Measurements from ENCODE around the gene PAX7.

Gene PAX7

DNA sequence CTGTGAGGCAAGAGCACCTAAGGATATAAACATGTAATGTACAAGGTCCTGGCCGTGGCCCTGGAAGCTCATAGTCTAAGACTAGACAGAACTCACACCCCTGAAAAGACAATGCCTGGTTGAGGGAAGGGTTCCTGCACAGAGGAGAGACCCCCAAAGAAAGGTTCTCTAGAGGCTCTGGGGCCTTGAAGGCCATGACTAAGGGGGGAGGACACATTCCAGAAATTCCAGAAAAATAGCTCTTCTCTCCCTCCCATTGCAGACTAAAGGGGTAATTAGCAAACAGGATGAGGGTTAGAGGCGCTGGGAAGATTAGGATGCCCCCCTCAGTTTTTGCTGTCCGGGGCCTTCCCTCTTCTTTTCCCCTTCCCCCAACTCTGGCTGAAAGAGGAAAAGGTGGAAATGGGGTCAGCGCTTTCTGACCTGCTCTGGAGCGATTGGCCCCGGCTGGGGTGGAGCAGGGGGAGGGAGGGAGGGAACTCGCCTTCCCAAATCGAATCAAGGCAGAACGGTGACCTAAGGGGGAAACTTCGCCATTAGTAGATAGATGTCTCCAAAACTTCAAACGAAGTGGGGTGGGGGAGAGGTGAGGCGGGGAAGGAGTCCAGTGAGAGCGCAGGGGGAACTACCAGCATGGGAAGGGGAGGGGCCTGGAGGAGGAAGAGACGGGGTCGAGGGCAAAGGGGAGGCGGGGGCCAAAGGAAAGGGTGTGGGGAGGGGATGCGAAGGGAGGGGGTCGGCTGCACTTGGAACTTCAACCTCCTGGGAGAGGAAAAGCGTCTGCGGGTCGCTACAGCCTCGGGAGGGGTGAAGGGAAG is 11.8 kb downstream of the PAX7 start:
- DNase-seq: no peak

DNA sequence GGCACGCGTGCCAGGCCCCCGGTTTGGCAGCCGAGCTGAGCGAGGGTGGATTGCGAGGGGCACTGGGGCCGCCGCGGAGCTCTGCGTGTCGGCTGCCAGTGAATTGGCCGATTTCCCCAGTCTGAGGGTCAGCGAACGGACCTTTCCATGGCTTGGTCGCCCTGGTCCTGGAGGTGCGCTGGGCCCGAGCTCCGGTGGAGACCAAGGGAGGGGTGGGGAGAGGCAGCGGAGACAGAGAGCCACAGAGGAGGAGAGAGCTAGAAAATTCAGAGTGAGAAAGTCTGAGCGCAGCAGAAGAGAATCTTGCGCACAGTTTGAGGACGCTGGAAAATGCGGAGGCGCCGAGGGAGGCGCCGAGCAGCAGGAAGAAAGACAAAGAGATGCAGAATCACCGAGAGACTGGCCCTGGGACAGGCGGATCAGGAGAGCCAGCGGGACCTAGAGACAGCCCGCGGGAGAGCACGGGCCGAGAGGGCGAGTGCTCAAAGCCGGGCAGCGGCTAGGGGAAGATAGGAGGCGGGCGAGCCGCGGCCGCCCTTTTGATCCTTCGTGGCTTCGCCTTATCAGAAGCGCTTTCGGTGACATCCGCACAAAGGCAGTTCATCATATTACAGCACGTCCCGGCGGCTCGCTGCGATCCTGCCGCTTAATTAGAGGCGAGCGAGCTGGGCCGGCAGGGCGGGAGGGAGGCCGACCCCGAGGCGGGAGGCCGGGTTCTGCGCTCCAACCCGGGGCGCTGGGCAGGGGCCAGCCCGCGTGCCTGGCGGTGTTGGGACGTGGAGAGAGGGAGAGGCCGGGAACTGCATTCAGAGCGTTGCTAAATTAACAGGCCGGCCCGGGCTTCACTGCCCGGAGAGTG is 12.7 kb downstream of the PAX7 start:
- DNase-seq: no peak

DNA sequence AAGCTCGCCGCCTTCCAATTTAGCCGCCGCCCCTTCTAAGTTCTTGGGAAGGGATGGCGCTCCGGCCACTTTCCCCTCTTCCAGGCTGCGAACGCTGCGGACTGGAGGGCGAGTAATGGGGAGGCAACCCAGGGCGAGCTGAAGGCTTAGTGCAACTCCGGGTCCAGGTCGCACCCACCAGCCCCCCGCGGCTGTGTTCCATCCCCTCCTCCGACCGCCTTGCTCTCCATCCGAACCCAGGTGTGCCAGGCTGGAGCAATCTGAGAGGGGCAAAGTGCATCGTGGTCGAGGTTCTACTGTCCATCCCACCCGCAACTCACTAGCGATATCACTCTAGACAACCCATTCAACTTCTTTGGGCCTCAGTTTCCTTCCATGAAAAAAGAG is 13.4 kb downstream of the PAX7 start:
- DNase-seq: no peak

DNA sequence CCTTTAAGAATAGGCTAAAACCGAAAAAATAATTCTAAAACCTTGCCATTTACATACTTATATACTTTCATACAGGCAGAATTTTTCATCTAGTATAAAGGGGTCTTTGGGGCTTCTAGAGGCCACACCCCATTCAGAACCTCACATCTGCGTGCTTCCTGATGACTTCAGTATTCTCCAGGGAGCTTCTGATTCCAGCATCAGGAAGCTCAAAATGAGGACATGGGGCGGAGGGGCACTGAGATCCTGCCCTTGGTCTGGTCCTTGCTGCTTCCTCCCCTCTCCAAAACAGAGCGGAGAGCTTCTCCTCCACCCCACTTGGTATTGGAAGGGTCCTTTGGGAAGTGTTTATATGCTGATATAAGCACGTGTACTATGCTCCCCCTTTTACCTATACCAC is 13.8 kb downstream of the PAX7 start:
- DNase-seq: no peak

DNA sequence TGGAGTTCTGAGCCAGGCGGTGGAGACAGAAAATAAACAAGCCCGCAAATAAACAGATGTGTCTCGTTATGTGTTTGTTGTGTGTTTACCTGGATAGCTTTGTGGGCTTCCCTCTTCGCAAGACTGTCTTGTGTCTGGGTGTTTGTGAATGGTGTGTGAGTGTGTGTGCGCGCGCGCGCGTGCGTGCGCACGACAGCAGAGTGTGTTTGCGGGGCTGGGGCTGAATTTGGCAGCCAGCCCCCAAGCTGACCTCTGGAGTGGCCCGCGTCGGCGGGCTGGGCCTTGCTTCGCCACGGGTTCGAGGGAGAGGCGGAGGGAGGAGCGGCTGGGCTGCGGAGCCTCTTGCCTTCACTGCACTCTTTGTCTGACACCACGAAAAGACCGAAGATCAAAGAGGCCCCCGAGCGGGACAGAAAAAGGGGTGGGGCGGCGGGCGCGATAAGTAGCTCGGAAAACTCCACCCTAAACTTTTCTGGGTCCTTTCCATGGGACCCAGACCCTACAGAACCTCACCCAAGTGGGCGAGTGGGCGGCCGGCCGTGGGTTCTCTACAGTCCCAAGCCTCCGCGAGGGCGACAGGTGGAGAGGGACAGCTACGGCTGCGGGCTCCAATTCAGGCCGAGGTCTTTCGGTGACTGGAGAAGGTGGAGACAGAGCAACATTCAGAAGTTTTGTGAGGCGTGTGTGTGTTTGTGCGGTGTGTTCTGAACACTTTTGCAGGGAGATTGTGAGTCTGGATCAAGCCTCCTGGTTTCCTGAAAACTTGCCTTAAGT is 14.5 kb downstream of the PAX7 start:
- no peak for DNase-seq

DNA sequence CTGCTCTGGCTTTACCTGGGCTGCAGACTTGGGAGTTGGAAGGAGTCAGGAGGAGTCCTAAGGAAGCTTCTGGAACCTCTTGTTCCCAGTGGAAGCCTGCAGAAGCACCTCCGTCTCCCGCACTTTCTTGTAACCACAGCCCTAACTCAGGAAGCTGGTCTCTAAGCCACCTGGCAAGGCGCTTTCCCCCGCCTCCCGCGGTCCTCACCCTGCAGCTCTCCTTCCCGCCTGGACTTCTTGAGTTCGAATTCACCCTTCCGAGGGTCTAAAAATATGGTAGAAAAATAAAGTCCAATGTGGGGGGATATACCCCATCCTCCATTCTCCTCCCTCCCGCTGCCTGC is 15.1 kb downstream of the PAX7 start:
- no peak for DNase-seq

DNA sequence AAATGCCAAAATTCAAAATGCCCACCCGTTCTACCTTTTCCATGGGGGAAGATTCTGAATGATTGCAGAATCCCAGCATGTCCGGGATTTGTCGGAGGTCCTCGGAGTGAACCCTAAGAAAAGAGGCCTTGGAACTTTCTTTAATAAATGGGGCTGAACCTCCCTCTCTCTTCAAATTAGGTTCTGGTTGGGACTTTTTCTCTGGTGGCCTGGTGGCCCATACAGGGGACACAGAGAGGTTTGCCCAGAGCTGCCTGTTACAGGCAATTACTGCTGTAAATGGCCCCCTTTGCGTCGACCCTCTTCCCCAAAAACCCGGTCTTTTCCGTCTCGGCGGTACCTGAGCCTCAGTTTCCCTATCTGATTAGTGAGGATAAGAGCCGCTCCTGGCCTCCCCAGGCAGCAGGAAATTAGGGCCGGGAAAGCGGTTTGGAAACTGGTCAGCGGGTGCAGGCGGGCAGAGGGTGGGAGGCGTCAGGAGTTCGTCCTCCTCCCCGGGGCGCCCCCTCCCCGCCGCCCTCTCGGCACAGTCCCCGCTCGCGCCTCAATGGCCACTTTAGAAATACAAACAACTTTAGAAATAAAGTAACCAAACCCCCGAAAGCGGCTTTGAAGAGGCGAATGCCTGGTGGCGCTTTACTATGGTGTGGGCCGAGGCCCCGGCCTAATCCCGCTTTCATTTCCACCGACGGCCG is 15.6 kb downstream of the PAX7 start:
- DNase-seq: no peak

DNA sequence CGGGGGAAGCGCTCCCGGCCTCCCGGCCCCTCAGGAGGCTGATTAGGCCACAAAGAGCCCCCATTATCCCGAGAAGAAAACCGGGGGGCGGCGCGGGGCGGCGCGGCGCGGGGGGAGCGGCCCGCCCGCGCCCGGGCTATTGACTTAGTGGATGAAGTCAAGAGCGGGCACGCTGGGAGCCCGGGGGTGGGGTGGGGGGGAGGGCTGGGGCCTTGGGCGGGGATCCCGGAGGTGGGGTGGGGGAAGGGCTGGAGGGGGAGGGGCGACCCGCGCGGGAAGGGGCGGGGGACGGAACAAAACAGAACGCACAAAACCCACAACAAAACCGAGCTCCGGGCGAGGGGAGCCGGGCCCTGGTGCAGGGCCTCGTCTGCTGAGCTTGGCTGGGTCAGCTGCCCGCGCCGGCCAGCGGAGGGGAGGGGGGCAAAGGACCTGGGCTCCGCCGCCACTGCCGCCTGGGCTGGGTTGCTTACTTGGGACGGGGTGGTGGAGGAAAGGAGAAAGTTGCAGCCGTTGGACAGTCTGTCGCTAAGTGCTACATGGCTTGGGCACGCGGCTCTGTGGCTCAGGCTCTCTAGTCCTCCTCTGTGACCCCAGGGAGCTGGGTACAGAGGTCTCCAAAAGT is 16.3 kb downstream of the PAX7 start:
- no peak for DNase-seq

DNA sequence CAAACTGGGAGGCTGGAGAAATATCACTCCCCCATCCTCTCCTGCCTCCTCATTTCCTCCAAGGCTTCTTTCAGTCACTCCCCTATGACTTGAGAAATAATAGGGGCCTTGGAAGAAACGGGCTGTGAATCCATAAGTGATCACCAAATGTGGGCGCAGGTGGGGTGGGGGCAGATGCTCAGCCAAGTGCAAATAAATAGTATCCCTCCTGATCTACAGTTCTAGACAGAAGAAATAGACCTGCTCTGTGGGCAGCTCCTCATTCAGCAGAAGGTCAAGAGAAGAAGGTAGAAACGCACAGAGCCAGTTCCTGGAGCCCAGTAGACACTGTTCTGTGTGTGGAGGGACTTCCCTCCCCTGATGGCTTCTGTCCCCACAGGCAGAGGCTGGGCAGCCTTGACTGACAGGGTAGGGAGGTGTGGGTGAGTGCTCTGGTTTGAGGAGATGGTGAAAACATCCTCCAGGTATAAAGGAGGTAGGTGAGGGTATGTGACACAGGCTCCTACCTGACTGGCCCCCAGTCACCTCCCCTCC is 17.1 kb downstream of the PAX7 start:
- DNase-seq: no peak

DNA sequence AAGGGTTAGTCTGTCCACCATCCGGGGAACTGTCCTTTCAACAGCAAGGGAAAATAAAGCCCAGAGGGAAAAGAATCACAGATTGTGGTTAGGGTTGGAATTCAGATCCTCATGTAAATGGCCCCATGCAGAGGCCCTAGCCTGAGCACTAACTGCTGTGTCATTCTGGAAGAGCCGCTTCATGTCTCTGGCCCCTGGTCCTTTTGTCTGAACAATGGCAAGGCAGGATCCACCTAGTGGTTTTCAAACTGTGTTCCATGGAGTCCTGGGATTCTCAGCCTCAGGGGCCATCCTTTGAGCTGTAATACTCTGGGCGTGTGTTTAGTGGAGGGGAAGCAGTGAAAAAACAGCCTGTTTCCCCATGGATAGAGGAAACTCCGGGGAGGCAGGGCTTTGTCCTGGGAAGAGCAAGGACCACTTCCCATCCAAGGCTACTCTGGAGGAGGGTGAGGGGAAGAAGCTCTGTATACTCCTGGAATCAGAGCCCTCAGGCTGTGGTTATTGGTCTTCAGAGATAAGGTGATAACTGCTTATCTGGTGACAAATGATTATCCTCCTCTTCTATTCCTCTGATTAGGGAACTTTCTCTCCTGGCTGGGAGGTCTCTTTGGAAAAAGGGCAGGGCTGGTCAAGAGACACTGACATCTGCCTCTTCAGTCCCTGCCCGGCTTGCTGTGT is 19.2 kb downstream of the PAX7 start:
- DNase-seq: no peak

DNA sequence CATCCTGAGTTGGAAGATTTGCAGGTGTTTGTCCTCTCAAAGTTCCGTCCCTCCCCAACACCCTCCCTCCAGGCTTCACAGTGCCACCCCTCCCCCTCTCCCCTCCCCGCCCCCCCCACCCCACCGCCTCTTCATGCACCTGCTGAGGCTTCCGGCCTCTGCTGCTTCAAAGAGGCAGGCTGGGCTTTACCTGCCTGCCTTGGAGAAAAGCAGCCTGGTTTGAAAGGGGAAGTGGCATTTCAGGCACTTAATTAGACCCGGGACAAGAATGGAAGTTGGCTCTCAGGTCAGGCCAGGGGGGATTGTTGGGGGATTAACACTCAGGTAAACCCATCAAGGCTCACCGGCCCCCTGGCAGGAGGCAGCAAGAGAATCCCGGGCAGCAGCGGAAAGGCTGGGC is 21.1 kb downstream of the PAX7 start:
- DNase-seq: no peak

DNA sequence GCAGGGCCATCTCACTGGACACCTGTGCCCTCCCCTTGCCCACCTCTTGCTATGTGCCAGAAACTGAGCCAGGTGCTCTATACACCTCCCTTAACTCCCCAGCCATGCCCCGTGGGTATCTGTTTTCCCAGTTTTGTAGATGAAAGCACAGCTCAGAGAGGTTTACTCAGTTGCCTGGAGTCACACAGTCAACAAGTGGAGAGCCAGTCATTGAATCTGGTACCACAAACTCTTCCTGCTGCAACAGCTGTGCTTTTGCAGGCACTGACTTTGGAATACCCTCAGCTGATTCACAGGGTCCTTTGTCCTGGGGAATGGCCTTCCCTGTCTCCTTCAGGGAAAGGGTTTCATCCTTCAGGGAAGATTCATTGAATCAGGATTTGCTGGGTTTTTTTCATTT is 22.1 kb downstream of the PAX7 start:
- DNase-seq: no peak

DNA sequence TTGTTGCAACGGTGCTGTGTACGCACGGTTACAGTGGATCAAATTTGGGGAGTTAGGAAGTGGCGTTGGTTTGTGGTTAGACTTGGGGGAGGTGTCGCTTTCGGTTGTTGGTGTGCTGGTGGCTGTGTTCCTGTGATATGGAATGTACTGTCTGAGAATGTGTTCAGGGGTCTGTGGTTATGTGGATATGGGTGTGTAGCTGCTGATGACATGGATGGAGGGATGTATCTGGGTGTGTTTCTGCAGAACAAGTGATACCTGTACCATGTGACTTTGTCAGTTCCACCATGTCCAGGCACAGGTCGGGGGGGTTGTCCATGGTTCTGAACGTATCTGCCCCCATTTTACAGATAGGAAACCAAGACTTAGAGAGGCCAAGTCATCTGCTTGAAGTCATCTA is 22.7 kb downstream of the PAX7 start:
- no peak for DNase-seq

DNA sequence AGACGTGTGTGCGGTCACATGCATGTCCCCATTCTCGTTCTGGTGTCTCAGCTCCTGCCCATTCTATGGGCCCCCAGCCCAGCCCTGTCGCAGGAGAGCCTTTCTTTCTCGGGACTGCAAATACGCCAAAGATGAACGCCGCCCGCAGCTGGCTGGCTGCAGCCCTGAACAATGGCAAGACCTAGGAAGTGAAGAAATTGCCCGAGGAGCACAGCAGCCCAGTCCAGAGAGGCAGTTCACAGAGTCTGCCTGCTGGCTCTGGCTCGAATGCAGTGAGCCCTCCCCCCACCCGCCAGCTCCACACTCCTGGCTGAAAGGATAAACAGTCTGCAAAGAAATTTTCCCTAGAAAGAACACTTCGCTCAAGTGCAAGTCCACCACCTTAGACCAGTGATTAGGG is 23.3 kb downstream of the PAX7 start:
- no peak for DNase-seq

DNA sequence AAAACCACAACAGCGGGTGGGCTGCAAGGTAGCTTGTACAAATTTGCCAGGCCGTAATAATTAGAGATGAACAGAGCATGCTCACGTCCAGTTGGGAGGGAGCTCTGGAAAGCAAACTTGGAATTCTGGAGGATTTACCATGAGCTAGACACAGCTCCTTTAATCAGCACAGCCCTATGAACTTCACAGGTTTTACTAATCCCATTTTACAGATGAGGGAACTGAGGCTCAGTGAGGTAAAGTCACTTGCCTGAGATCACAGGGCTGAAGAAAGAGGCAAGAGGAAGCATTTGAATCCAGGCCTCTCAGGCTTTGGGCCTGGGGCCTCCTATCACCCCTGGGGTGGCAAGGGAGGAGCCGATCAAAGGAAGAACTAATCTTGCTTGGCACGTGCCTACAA is 24.0 kb downstream of the PAX7 start:
- DNase-seq: no peak

DNA sequence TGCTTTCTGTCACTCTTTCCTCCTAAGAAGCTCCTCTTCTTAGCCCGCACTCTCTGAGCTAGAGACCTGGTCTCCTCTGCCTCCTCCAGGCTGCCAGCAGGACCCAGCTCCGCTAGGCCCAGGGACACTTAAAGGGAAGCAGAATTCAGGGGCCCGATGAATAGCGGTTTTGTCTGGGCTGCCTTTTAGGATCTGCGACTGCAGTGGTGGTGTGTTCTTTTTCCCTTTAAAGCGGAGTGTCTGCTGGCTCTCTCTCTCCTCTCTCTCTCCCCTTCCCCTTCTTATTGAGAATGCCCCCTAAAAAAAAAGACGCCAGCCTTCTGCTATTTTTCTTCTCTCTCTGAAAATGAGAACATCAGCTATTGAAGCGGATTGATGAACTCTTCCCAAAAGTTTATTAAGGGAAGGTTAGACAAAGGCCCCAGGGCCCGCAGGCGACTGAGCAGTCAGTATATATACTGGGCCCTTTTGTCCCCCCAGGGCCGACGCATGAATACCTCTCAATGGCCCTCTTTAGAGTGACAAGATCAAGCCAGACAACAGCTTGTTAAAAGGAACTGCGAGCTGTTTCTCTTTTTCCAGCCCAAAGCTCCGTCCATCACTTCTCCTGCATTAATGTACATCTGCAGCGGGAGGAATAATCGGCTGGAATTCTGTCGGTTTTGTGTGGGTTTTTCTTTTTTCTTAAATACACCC is 27.0 kb downstream of the PAX7 start:
- no peak for DNase-seq

DNA sequence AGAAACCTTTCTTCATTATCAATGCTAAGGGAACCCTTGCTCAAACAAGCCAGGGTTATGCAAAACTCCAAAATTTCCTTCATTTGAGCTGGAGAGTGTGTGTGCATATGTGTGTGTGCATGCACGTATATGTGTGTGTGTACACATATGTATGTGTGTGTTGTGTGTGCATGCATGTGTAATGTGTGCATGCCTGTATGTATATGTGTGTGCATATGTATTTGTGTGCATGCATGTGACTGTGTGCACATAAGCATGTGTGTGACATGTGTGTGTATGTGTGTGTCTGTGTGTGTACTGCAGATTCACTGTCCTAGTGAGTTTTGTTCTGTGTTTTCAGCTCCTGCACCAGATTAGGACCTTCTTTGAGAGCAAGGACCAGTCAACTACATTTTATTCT is 28.2 kb downstream of the PAX7 start:
- no peak for DNase-seq

DNA sequence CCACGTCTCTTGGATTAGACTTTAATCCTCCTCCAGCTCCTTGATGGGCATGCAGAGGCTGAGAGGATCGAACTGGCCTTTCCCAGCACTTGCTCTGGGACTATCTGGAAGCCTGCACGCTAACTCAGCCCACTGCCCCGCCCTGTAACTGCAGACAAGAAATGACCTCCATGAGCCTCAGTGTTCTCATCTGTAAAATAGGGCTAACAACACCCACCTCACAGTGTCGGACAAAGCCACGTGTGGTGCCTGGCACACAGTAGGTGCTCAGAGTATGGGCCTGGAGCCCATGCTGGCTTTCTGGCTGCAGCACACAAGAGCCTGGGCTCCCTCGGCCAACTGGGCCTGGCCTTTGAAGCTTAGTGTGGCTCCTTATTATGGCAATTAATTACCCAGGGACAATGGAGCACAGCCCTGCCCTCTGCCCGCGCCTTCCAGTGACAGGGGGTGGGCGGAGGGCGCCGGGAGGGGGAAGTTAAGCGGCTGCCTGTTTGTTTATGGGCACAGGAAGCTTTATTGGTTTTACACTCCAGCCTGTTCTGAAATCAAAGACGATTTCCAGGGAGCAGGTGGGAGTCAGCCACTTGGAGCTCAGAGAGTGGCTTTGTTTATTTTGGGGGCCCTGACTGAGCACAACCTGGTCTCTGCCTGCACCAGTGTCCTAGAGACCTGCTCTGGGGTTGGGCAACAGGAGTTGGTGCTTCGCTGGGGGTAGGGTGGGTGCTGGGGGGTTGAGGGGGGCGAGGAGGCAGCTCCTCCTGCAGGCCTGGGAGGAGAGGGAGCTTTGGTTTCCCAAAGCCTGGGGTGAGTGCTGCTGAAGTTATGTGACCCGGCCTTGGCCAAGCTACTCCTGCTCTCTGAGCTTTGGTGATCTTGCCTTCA is 31.0 kb downstream of the PAX7 start:
- DNase-seq: no peak

DNA sequence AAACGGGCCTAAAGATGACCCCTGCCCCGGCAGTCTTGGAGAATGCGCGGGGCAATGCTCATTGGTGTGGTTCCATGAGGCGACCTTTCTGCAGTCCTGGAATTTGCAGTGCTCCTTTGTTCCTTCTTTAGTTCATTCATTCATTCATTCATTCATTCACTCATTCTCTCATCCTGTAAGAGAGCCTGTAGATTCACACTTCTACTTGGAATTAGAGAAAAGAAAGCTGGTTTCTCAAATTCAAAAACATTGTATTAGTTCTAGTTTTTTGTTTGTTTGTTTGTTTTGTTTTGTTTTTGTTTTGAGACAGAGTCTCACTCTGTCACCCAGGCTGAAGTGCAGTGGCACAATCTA is 31.6 kb downstream of the PAX7 start:
- DNase-seq: no peak

DNA sequence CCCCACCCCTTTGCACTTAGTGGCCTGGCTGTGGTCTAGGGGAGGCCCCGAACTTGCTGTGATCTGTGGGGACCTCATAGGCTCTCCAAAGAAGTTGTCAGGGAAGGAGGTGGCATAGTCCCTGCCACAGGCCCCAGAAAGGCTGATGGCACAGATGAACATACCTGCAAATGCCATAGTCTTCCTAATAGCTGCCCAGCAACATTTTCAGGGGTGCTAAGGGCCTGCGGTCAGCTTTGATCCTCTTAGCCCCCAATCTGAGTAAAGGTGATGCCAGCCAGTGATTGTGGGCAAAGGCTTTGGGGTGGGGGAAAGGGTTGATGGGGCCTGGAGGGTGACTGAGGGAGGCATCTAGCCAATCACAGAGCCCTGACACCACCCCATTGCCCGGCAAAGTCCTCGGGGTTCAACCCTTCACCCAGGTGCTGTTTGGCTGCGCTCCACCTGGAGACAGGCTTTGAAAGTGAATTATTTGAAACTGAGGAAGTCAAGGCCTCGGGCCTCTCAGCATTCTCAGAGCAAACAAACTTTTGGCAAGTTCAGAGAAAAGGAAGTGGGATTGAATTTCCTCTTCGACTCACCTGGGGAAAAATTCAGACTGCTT is 35.8 kb downstream of the PAX7 start:
- no peak for DNase-seq

All from NCI-H2107 (cell line).